SK-MEL-5 (cell line): Measurements from ENCODE around the gene TMTC2. TPM values are rescaled to one million over a fixed set of nuclear protein-coding genes. Genes with fewer than 3 reads are reported as not detected.
A peak's percentile ranks its signal among the peaks of the same experiment; 100 is the strongest.

Source experiments
- DNase-seq: peaks from one replicate; pipeline ENCODE4 v3.0.0-alpha.2; 2016; ENCODE audit warnings: low read depth, low spot score
- in situ Hi-C: cut with HindIII; loops from 2 replicates; pipeline ENCODE4 v1.10.0; 2016; ENCODE audit warnings: low sequenced_read_pairs, high pct_unique_total_duplicates, low pct_unique_long_range_greater_than_20kb
- total RNA-seq: library from RNA; depleted of rRNA; stranded (reverse); fragments of >200 nt; shearing (Covaris generic); gene quantifications from 2 replicates; pipeline ENCODE4 v1.2.3, GENCODE V29; 2014

The TMTC2 gene
- total RNA-seq, 1 experiment from 2014 or later, result 17.8 TPM

GRCh38 chr12:82852529-82852928, 165.8 kb downstream of the TMTC2 start:
- no peak for DNase-seq
- in situ Hi-C loops, result no loop called here

GRCh38 chr12:82855872-82856271, 169.2 kb downstream of the TMTC2 start:
- DNase-seq, result no peak
- in situ Hi-C loops, result no loop called here

GRCh38 chr12:82857276-82857675, 170.6 kb downstream of the TMTC2 start:
- peak; percentile 76 for DNase-seq
- in situ Hi-C loops, result no loop called here

GRCh38 chr12:82857911-82858533, 171.3 kb downstream of the TMTC2 start:
- in situ Hi-C loops, result no loop called here
- no peak for DNase-seq

GRCh38 chr12:82858534-82858917, 171.8 kb downstream of the TMTC2 start:
- in situ Hi-C loops, result no loop called here
- no peak for DNase-seq

GRCh38 chr12:82862069-82862841, 175.5 kb downstream of the TMTC2 start:
- DNase-seq, result no peak
- in situ Hi-C loops, result no loop called here

GRCh38 chr12:82862876-82863649, 176.4 kb downstream of the TMTC2 start:
- in situ Hi-C loops, result no loop called here
- no peak for DNase-seq

- DNase-seq, result peak; percentile 96
- in situ Hi-C loops, result no loop called here
Observed at GRCh38 chr12:82866227-82866775, 179.6 kb downstream of the TMTC2 start.

- peak; percentile 41 for DNase-seq
- in situ Hi-C loops, result no loop called here
Observed at GRCh38 chr12:82866946-82867345, 180.2 kb downstream of the TMTC2 start.

- in situ Hi-C loops, result no loop called here
- no peak for DNase-seq
Observed at GRCh38 chr12:82867762-82868500, 181.2 kb downstream of the TMTC2 start.

- no peak for DNase-seq
- in situ Hi-C loops, result no loop called here
Observed at GRCh38 chr12:82870771-82871377, 184.2 kb downstream of the TMTC2 start.

- in situ Hi-C loops, result no loop called here
- peak; percentile 88 for DNase-seq
Observed at GRCh38 chr12:82872088-82872487, 185.4 kb downstream of the TMTC2 start.

GRCh38 chr12:82873309-82873708, 186.6 kb downstream of the TMTC2 start:
- no peak for DNase-seq
- in situ Hi-C loops, result no loop called here

- DNase-seq, result no peak
- in situ Hi-C loops, result no loop called here
Observed at GRCh38 chr12:82873951-82874350, 187.2 kb downstream of the TMTC2 start.

- peak; percentile 81 for DNase-seq
- in situ Hi-C loops, result no loop called here
Observed at GRCh38 chr12:82874945-82875344, 188.2 kb downstream of the TMTC2 start.

GRCh38 chr12:82876075-82876474, 189.4 kb downstream of the TMTC2 start:
- in situ Hi-C loops, result no loop called here
- DNase-seq, result no peak

GRCh38 chr12:82877963-82878362, 191.3 kb downstream of the TMTC2 start:
- in situ Hi-C loops, result no loop called here
- DNase-seq, result peak; percentile 70
